ENCODE measurements around the gene NBEAL1. TPM values are rescaled to one million over a fixed set of nuclear protein-coding genes. Genes with fewer than 3 reads are reported as not detected.
"Not testable (repeated sequence)": the region's sequence is repeated elsewhere in the genome, so short reads cannot be mapped to it uniquely, and the experiment has no call there.

Gene NBEAL1
- total RNA-seq, 2 donors from 2014 or later = 99.2 to 119 TPM

DNA sequence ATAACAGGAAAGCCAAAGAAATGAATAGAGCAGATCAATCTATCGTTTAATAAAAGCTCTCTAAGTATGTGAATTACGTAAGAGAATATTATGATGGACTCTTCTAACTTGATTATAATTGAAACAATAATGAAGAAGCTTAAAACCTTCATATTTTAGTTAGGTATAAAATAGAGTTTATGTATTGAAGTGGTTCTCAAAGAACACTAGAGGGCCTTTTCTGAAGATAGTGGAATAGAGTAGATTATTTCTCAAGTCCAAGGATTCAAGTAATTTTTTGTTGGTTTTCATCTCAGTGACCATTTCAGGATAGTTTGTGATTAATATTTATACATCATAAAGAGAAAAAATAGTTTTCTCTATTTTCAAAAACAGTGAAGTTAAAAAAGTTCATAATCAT is 97.7 kb downstream of the NBEAL1 start:
- H3K4me3 ChIP-seq = no peak overlapping the region
- no peaks in the 10 kb centered on the region for H3K27me3 ChIP-seq (replicated peaks; ENCODE audit: insufficient read depth)
- H3K27ac ChIP-seq = no peak overlapping the region
- H3K36me3 ChIP-seq = peaks cover 42% of the 10 kb centered on the region
- no peaks in the 10 kb centered on the region for H3K9me3 ChIP-seq
- H3K4me1 ChIP-seq (ENCODE audit: control insufficient read depth in 1 of 2, low read depth in 2 of 2) = no peaks in the 10 kb centered on the region
- DNase-seq (ENCODE audit: low spot score) = no peak
- no peak for ATAC-seq (ENCODE audit: insufficient number of reproducible peaks, low FRiP score, low read depth)
- TF ChIP-seq, protein P1, sequence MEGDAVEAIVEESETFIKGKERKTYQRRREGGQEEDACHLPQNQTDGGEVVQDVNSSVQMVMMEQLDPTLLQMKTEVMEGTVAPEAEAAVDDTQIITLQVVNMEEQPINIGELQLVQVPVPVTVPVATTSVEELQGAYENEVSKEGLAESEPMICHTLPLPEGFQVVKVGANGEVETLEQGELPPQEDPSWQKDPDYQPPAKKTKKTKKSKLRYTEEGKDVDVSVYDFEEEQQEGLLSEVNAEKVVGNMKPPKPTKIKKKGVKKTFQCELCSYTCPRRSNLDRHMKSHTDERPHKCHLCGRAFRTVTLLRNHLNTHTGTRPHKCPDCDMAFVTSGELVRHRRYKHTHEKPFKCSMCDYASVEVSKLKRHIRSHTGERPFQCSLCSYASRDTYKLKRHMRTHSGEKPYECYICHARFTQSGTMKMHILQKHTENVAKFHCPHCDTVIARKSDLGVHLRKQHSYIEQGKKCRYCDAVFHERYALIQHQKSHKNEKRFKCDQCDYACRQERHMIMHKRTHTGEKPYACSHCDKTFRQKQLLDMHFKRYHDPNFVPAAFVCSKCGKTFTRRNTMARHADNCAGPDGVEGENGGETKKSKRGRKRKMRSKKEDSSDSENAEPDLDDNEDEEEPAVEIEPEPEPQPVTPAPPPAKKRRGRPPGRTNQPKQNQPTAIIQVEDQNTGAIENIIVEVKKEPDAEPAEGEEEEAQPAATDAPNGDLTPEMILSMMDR (IDR thresholded peaks at IDR 0.05) = no peak

DNA sequence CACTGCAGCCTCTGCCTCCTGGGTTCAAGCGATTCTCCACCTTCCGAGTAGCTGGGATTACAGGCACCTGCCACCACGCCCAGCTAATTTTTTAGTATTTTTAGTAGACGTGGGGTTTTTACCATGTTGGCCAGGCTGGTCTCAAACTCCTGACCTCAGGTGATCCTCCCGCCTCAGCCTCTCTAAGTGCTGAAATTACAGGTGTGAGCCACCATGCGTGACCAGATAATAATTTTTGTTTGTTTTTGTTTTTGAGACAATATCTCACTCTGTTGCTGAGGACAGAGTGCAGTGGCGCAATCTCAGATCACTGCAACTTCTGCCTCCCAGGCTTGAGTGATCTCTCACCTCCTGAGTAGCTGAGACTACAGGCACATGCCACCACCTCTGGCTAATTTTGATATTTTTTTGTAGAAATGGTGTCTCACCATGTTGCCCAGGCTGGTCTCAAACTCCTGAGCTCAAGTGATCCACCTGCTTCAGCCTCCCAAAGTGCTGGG is 100.6 kb downstream of the NBEAL1 start:
- H3K27me3 ChIP-seq (replicated peaks; ENCODE audit: insufficient read depth); ATAC-seq (ENCODE audit: insufficient number of reproducible peaks, low FRiP score, low read depth); H3K9me3 ChIP-seq; H3K4me1 ChIP-seq (ENCODE audit: control insufficient read depth in 1 of 2, low read depth in 2 of 2); H3K4me3 ChIP-seq; DNase-seq (ENCODE audit: low spot score); H3K27ac ChIP-seq: not testable (repeated sequence)
- peaks cover 33% of the 10 kb centered on the region for H3K36me3 ChIP-seq

- Histone ChIP-seq H3K4me1 (ENCODE audit: control insufficient read depth in 1 of 2, low read depth in 2 of 2) (no peaks in the 10 kb centered on the region), H3K27ac (no peak overlapping the region), H3K27me3 (replicated peaks; ENCODE audit: insufficient read depth) (no peaks in the 10 kb centered on the region), H3K9me3 (no peaks in the 10 kb centered on the region), H3K4me3 (no peak overlapping the region), H3K36me3 (peaks cover 9% of the 10 kb centered on the region)
- DNase-seq (ENCODE audit: low spot score) = no peak
- TF ChIP-seq, protein P1 (IDR thresholded peaks at IDR 0.05) = no peak
- ATAC-seq (ENCODE audit: insufficient number of reproducible peaks, low FRiP score, low read depth) = no peak
Measured at GRCh38 chr2:203122317-203122986, 107.8 kb downstream of the NBEAL1 start.

- Histone ChIP-seq H3K27ac (no peak overlapping the region), H3K27me3 (replicated peaks; ENCODE audit: insufficient read depth) (no peaks in the 10 kb centered on the region), H3K4me1 (ENCODE audit: control insufficient read depth in 1 of 2, low read depth in 2 of 2) (no peaks in the 10 kb centered on the region), H3K9me3 (no peaks in the 10 kb centered on the region), H3K4me3 (no peak overlapping the region), H3K36me3 (peaks cover 28% of the 10 kb centered on the region)
- DNase-seq (ENCODE audit: low spot score) (no peak), ATAC-seq (ENCODE audit: insufficient number of reproducible peaks, low FRiP score, low read depth) (no peak)
- TF ChIP-seq, protein P1 (IDR thresholded peaks at IDR 0.05) = no peak
Measured at GRCh38 chr2:203126996-203127395, 112.3 kb downstream of the NBEAL1 start.

DNA sequence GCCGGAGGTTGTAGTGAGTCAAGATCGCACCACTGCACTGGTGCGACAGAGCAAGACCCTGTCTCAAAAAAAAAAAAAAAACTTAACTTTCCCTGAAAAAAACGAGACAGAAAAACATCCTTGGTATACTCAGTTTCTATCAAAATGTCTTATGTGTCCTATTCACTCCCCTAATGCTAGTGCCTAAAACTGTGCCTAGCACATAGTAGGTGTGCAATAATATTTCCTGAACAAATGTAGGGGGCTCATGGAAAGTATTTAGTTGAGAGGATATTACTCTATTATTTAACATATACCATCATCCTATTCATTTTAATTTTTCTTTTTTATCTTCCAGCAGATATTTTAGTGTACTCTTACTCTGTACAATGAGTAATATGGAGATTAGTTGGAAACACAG is 120.4 kb downstream of the NBEAL1 start:
- DNase-seq (ENCODE audit: low spot score) (no peak), ATAC-seq (ENCODE audit: insufficient number of reproducible peaks, low FRiP score, low read depth) (no peak)
- Histone ChIP-seq H3K36me3 (peaks cover 17% of the 10 kb centered on the region), H3K4me3 (no peak overlapping the region), H3K9me3 (no peaks in the 10 kb centered on the region), H3K4me1 (ENCODE audit: control insufficient read depth in 1 of 2, low read depth in 2 of 2) (no peaks in the 10 kb centered on the region), H3K27me3 (replicated peaks; ENCODE audit: insufficient read depth) (no peaks in the 10 kb centered on the region), H3K27ac (no peak overlapping the region)
- TF ChIP-seq, protein P1 (IDR thresholded peaks at IDR 0.05) = no peak

DNA sequence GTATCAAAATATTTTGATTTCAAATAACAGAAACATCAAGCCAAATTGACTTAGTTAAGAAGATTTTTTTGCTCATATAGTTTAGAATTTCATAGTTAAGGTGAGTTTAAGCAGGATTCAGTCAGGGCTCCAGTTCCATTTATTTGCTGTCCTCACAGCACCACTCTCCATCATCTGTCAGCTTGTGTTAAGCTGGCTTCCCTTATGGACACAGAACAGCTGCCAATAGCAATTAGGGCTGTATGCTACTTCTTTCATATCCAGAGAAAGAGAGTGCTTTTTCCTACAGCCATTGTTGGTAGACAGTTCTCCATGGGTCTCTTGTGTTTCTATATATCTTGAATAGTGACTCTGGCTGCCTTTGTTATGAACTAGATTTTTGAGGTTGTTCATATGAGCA is 128.7 kb downstream of the NBEAL1 start:
- no peaks in the 10 kb centered on the region for H3K27me3 ChIP-seq (replicated peaks; ENCODE audit: insufficient read depth)
- H3K4me3 ChIP-seq = no peak overlapping the region
- no peaks in the 10 kb centered on the region for H3K4me1 ChIP-seq (ENCODE audit: control insufficient read depth in 1 of 2, low read depth in 2 of 2)
- no peak overlapping the region for H3K27ac ChIP-seq
- DNase-seq (ENCODE audit: low spot score) (no peak), ATAC-seq (ENCODE audit: insufficient number of reproducible peaks, low FRiP score, low read depth) (no peak)
- peaks cover 6% of the 10 kb centered on the region for H3K36me3 ChIP-seq
- TF ChIP-seq, protein P1 (IDR thresholded peaks at IDR 0.05) = no peak
- H3K9me3 ChIP-seq = no peaks in the 10 kb centered on the region
